Neural progenitor cell (in vitro differentiated cells): ENCODE data around the gene RASA4B. TPM values are rescaled to one million over a fixed set of nuclear protein-coding genes. Genes with fewer than 3 reads are reported as not detected.
"Not testable (repeated sequence)": the region's sequence is repeated elsewhere in the genome, so short reads cannot be mapped to it uniquely, and the experiment has no call there.

Experiments
- DNase-seq: peaks from one replicate; pipeline ENCODE4 v3.0.0-alpha.2; 2016; ENCODE audit warnings: low spot score
- H2AFZ ChIP-seq: fragments of 200-600 bp; sonication (generic); replicated peaks from 2 replicates; pipeline ENCODE4 v1.6.1; 2016; ENCODE audit warnings: antibody characterized with exemption
- H3F3A ChIP-seq: fragments of 200-600 bp; sonication (generic); 2 replicates; pipeline ENCODE4 v1.6.1; 2016; ENCODE audit warnings: antibody characterized with exemption, low read depth
- H3K27ac ChIP-seq: fragments of 200-600 bp; sonication (generic); 2 replicates; pipeline ENCODE4 v1.5.1; 2016; ENCODE audit warnings: mild to moderate bottlenecking
- H3K27me3 ChIP-seq: fragments of 200-600 bp; sonication (generic); 2 replicates; pipeline ENCODE4 v1.6.1; 2016; ENCODE audit warnings: mild to moderate bottlenecking, moderate library complexity
- H3K36me3 ChIP-seq: fragments of 200-600 bp; sonication (generic); 2 replicates; pipeline ENCODE4 v1.5.1; 2016
- H3K4me1 ChIP-seq: fragments of 200-600 bp; sonication (generic); 2 replicates; pipeline ENCODE4 v1.6.1; 2016; ENCODE audit warnings: mixed run types
- H3K4me2 ChIP-seq: fragments of 200-600 bp; sonication (generic); 2 replicates; pipeline ENCODE4 v1.6.1; 2016
- H3K4me3 ChIP-seq: fragments of 200-600 bp; sonication (generic); 2 replicates; pipeline ENCODE4 v1.5.1; 2016
- H3K79me2 ChIP-seq: fragments of 200-600 bp; sonication (generic); 2 replicates; pipeline ENCODE4 v1.6.1; 2016; ENCODE audit warnings: low read depth
- H3K9ac ChIP-seq: fragments of 200-600 bp; sonication (generic); 2 replicates; pipeline ENCODE4 v1.6.1; 2016
- H3K9me3 ChIP-seq: fragments of 200-600 bp; sonication (generic); 2 replicates; pipeline ENCODE4 v1.5.1; 2016; ENCODE audit warnings: low read depth
- H4K20me1 ChIP-seq: fragments of 200-600 bp; sonication (generic); 2 replicates; pipeline ENCODE4 v1.6.1; 2016; ENCODE audit warnings: low read depth
- H3K27ac Mint-ChIP-seq: 3 replicates; pipeline ENCODE4 v1.8.0; 2021; ENCODE audit warnings: mixed read lengths
- H3K27me3 Mint-ChIP-seq: 2 replicates; pipeline ENCODE4 v1.8.0; 2022; ENCODE audit warnings: low read depth, mild to moderate bottlenecking, inconsistent platforms, moderate library complexity, mixed read lengths; ENCODE audit not compliant: insufficient read depth
- H3K36me3 Mint-ChIP-seq: 3 replicates; pipeline ENCODE4 v1.8.0; 2021; ENCODE audit warnings: mixed read lengths
- H3K4me1 Mint-ChIP-seq: 3 replicates; pipeline ENCODE4 v1.8.0; 2021; ENCODE audit warnings: mixed read lengths
- H3K4me3 Mint-ChIP-seq: 3 replicates; pipeline ENCODE4 v1.8.0; 2021; ENCODE audit warnings: mild to moderate bottlenecking, moderate library complexity, mixed read lengths
- H3K9me3 Mint-ChIP-seq: 3 replicates; pipeline ENCODE4 v1.8.0; 2020; ENCODE audit warnings: mixed read lengths
- total RNA-seq: library from RNA; depleted of rRNA; stranded (reverse); fragments of >200 nt; gene quantifications from 2 replicates; pipeline ENCODE4 v1.2.3, GENCODE V29; 2015; ENCODE audit warnings: low replicate concordance

The RASA4B gene
- total RNA-seq, 1 donor from 2014 or later: 0.99 TPM

DNA sequence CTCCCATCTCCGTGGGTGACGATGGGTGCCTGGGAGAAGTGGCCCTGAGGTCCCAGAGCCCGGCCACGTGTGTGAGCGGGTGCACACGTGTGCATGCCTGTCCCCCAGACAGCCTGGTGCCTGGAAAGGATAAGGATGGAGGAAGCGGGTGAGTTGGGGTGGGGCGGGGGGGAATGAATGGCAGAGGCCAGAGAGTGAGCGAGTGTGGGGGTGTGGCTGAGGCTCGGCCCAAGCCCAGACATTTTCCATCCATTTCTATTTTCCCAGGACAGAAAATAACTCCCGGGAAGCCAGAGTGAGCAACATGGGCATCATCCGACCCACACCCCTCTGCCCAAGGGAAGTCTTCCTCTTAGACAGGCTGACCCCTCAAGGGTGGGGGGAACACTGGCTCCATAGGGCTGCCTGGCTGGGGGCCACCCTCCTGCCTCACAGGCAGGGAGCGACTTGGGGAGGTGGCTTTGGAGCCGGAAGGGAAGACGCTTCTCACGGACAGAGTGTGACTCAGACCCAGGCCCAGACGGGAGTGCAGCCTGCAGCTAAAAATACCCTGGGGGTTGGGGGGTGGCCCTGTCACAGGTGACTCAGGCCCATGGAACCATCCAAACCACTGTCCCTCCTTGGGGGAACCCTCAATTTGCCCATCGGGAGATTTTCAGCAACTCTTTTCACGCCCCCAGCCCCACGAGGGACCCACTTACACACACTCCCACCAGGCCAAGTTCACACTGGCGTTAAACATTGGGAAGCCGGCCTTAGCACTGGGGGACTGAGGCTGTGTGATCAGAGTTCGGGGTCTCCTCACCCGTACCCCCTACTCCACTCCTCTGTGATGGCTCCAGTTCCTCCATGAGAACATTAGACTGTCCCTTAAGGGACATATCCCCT lies 12.0 kb downstream of the RASA4B start:
- not testable (repeated sequence) for H3K79me2 ChIP-seq, H3K9me3 Mint-ChIP-seq, H3K4me3 Mint-ChIP-seq, H3K4me1 ChIP-seq, H3F3A ChIP-seq, H4K20me1 ChIP-seq, H3K4me3 ChIP-seq, H2AFZ ChIP-seq, H3K9ac ChIP-seq, H3K9me3 ChIP-seq, H3K36me3 ChIP-seq, H3K27me3 ChIP-seq, H3K27me3 Mint-ChIP-seq, H3K4me1 Mint-ChIP-seq, H3K36me3 Mint-ChIP-seq, H3K27ac Mint-ChIP-seq, H3K4me2 ChIP-seq, DNase-seq, H3K27ac ChIP-seq

DNA sequence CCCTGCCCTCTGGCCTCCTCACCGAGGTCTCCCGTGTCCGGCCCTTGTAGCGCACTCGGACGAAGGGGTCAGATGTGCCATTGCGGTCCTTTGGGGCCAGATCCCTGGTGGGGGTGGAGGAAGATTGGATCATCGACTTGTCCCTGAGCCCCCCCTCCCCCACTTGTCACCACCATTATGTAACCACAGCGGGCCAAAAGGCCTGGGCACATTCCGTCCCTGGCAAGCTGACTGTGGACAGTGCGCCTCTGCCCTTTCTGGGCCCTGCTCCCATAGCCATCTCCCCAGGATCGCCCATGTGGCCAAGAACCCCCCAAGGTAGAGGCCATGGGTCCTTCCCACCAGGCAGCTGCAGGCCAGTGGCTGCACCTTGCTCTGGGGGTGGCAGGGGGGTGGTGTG lies 14.4 kb downstream of the RASA4B start:
- H3K27me3 Mint-ChIP-seq, H3K79me2 ChIP-seq, H3K4me2 ChIP-seq, H3K4me3 ChIP-seq, H3K27ac Mint-ChIP-seq, H3K4me1 ChIP-seq, DNase-seq, H3K36me3 ChIP-seq, H3K9ac ChIP-seq, H3F3A ChIP-seq, H3K27me3 ChIP-seq, H3K36me3 Mint-ChIP-seq, H3K4me3 Mint-ChIP-seq, H3K9me3 Mint-ChIP-seq, H3K4me1 Mint-ChIP-seq, H3K9me3 ChIP-seq, H3K27ac ChIP-seq, H2AFZ ChIP-seq, H4K20me1 ChIP-seq: not testable (repeated sequence)

GRCh38 chr7:102498321-102498720 lies 19.3 kb downstream of the RASA4B start:
- H3K9ac ChIP-seq, H3K36me3 Mint-ChIP-seq, DNase-seq, H3K4me1 ChIP-seq, H3K27me3 ChIP-seq, H2AFZ ChIP-seq, H3K4me2 ChIP-seq, H3K79me2 ChIP-seq, H3K4me1 Mint-ChIP-seq, H3K36me3 ChIP-seq, H3K9me3 ChIP-seq, H3K9me3 Mint-ChIP-seq, H3K27ac Mint-ChIP-seq, H3K4me3 ChIP-seq, H3K4me3 Mint-ChIP-seq, H3K27me3 Mint-ChIP-seq, H4K20me1 ChIP-seq, H3K27ac ChIP-seq, H3F3A ChIP-seq: not testable (repeated sequence)

GRCh38 chr7:102497308-102497707 lies 20.3 kb downstream of the RASA4B start:
- H3K9me3 ChIP-seq, H3K4me2 ChIP-seq, DNase-seq, H3K79me2 ChIP-seq, H3K27ac Mint-ChIP-seq, H3K27me3 ChIP-seq, H3K4me1 Mint-ChIP-seq, H3K9me3 Mint-ChIP-seq, H3K4me1 ChIP-seq, H2AFZ ChIP-seq, H3K27ac ChIP-seq, H3F3A ChIP-seq, H4K20me1 ChIP-seq, H3K4me3 ChIP-seq, H3K4me3 Mint-ChIP-seq, H3K36me3 ChIP-seq, H3K9ac ChIP-seq, H3K27me3 Mint-ChIP-seq, H3K36me3 Mint-ChIP-seq: not testable (repeated sequence)

DNA sequence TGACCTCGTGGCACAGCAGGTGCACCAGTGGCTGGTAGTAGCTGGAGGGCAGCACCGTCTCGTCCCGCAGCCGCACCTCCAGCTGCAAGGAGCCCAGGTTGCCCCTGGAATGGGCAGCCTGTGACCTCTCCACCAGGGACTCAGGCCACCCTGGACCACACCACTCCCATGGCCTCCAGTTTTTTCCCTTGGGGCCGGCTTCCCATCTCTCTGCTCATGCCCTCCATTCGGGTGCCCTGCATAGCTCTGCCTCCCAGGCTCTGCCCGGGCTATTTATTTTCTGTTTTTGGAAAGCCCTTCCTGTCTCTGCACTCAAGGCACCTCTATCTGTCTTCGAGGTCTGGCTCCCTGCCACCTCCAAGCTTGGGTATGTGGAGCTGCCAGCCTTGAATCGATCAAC lies 20.7 kb downstream of the RASA4B start:
- H3K9me3 Mint-ChIP-seq, H3K36me3 ChIP-seq, H3K9me3 ChIP-seq, H3K4me1 ChIP-seq, H3K9ac ChIP-seq, H3K4me2 ChIP-seq, H3K27me3 Mint-ChIP-seq, H3K4me1 Mint-ChIP-seq, H3K27ac Mint-ChIP-seq, H3K27me3 ChIP-seq, H2AFZ ChIP-seq, H3K4me3 ChIP-seq, H3F3A ChIP-seq, H3K36me3 Mint-ChIP-seq, H3K27ac ChIP-seq, H3K79me2 ChIP-seq, DNase-seq, H4K20me1 ChIP-seq, H3K4me3 Mint-ChIP-seq: not testable (repeated sequence)

DNA sequence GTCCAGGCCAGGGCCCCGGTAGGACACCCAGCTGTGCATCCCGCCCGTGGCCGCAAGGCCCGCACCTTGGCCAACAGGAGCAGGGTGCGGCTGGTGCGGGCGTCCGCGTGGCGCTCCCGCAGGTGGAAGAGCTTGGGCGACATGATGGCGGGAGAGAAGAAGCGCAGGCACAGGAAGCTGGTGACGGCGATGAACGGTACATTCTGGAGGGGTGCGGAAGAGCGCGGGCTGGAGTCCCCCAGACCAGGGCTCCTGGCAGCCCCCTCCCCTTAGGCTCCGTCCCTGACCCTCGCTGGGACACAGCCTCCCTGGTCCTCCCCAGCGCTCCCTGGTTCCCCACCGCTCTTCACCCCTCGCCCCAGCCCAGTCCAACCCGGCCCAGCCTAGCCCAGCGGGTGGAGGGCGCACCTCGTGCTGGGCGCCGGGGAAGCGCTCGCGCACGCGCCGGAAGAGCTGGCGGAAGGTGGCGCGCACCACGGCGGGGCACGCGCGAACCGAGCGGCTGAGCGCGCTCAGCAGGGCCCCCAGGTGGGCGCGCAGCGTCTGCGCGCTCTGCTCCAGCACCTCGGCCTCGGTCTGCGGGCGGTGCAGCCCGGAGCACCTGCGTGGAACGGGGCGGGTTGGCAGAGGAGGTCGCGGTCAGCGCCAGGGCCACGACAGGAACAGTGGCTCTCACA lies 23.0 kb downstream of the RASA4B start:
- not testable (repeated sequence) for H3K27ac Mint-ChIP-seq, H3K27me3 ChIP-seq, H3K9me3 ChIP-seq, H3K27ac ChIP-seq, H3K9me3 Mint-ChIP-seq, H3K4me3 Mint-ChIP-seq, H3K9ac ChIP-seq, H2AFZ ChIP-seq, H3K4me1 Mint-ChIP-seq, H3F3A ChIP-seq, H3K36me3 ChIP-seq, H4K20me1 ChIP-seq, H3K27me3 Mint-ChIP-seq, H3K4me1 ChIP-seq, H3K4me3 ChIP-seq, H3K4me2 ChIP-seq, DNase-seq, H3K36me3 Mint-ChIP-seq, H3K79me2 ChIP-seq

GRCh38 chr7:102494026-102494425 lies 23.6 kb downstream of the RASA4B start:
- not testable (repeated sequence) for H3K27ac Mint-ChIP-seq, H3K79me2 ChIP-seq, H3K4me3 Mint-ChIP-seq, H3K9ac ChIP-seq, H4K20me1 ChIP-seq, H3K36me3 Mint-ChIP-seq, H3K27me3 ChIP-seq, H3K4me1 ChIP-seq, H2AFZ ChIP-seq, H3K36me3 ChIP-seq, H3K9me3 ChIP-seq, H3K9me3 Mint-ChIP-seq, DNase-seq, H3K4me2 ChIP-seq, H3K27me3 Mint-ChIP-seq, H3F3A ChIP-seq, H3K4me3 ChIP-seq, H3K27ac ChIP-seq, H3K4me1 Mint-ChIP-seq

GRCh38 chr7:102493220-102493935 lies 24.2 kb downstream of the RASA4B start:
- not testable (repeated sequence) for H3K27ac ChIP-seq, H2AFZ ChIP-seq, H3K9me3 Mint-ChIP-seq, H3K36me3 Mint-ChIP-seq, H3K36me3 ChIP-seq, H3K27ac Mint-ChIP-seq, H3K4me1 Mint-ChIP-seq, H3K27me3 ChIP-seq, H3K4me3 ChIP-seq, DNase-seq, H3K4me2 ChIP-seq, H3K4me3 Mint-ChIP-seq, H3K9me3 ChIP-seq, H4K20me1 ChIP-seq, H3F3A ChIP-seq, H3K27me3 Mint-ChIP-seq, H3K4me1 ChIP-seq, H3K9ac ChIP-seq, H3K79me2 ChIP-seq
